GM12873 (cell line): Measurements from ENCODE around the gene SLC45A3.

Source experiments
- CTCF ChIP-seq: IDR thresholded peaks from 2 replicates; pipeline ENCODE4 v1.5.1; 2012; ENCODE audit warnings: low read depth, mild to moderate bottlenecking, moderate library complexity, low read length, control low read depth; ENCODE audit not compliant: insufficient read depth; ENCODE audit errors: missing control alignments

Gene SLC45A3

GRCh38 chr1:205714906-205715246 lies 34.6 kb upstream of the SLC45A3 start:
- no peak for TF ChIP-seq CTCF

- TF ChIP-seq CTCF: no peak
Measured at GRCh38 chr1:205714190-205714905, 34.0 kb upstream of the SLC45A3 start.

GRCh38 chr1:205711105-205712048 lies 31.1 kb upstream of the SLC45A3 start:
- peak; percentile 82 for TF ChIP-seq CTCF

GRCh38 chr1:205710201-205711062 lies 30.1 kb upstream of the SLC45A3 start:
- no peak for TF ChIP-seq CTCF

- no peak for TF ChIP-seq CTCF
Measured at GRCh38 chr1:205709640-205710039, 29.3 kb upstream of the SLC45A3 start.

- no peak for TF ChIP-seq CTCF
Measured at GRCh38 chr1:205709059-205709398, 28.7 kb upstream of the SLC45A3 start.
